Adrenal gland (tissue), 12 donors: Measurements from ENCODE around the gene CCNH. TPM values are rescaled to one million over a fixed set of nuclear protein-coding genes. Genes with fewer than 3 reads are reported as not detected.

Experiments
- DNase-seq, 7 donors: peaks; one replicate each; pipeline ENCODE4 v3.0.0-alpha.2; 2019 to 2020
- H3K27ac ChIP-seq, 5 donors: fragments of 200-600 bp; sonication (generic) in 4 of 5; 1 replicate in 3 of 5; 2 replicates in 2 of 5; pipeline versions ENCODE4 v1.5.1 to v1.8.0; 2016 to 2020; ENCODE audit warnings: mild to moderate bottlenecking in 1 of 5
- H3K27me3 ChIP-seq: fragments of 200-600 bp; 2 replicates; pipeline ENCODE4 v1.8.0; 2021
- H3K36me3 ChIP-seq, 2 donors: fragments of 200-600 bp; replicated peaks in 1 of 2; 1 replicate in 1 of 2; 2 replicates in 1 of 2; pipeline versions ENCODE4 v1.5.1 to v1.8.0; 2018 to 2022
- H3K4me1 ChIP-seq, 2 donors: fragments of 200-600 bp; replicated peaks in 1 of 2; 1 replicate in 1 of 2; 2 replicates in 1 of 2; pipeline versions ENCODE4 v1.5.1 to v1.8.0; 2018 to 2021
- H3K4me3 ChIP-seq, 4 donors: fragments of 200-600 bp; sonication (generic) in 3 of 4; one replicate each; pipeline ENCODE4 v1.5.1; 2016 to 2018
- H3K9me3 ChIP-seq, 3 donors: fragments of 200-600 bp; sonication (generic) in 1 of 3; replicated peaks in 1 of 3; 1 replicate in 2 of 3; 2 replicates in 1 of 3; pipeline versions ENCODE4 v1.5.1 to v1.8.0; 2016 to 2021
- POLR2A ChIP-seq, 2 donors: fragments of 450-650 bp; IDR thresholded peaks; one replicate each; pipeline ENCODE4 v1.6.1; 2017; ENCODE audit warnings: antibody characterized with exemption in 2 of 2, mild to moderate bottlenecking in 2 of 2, moderate library complexity in 1 of 2
- WGBS, 4 donors: extraction: QIAGEN DNeasy Blood & Tissue Kit in 2 of 4; methylation state at CpG; one replicate each; pipeline versions ENCODE4 v1.1.5 to v1.1.7; 2013 to 2017; 5-methylcytosine and 5-hydroxymethylcytosine counted together
- intact Hi-C, 2 donors: fragments of 100-400 bp; cut with DNase I; formaldehyde crosslinking; loops; one replicate each; pipeline versions ENCODE4 v1.14.1 to v1.15.0; 2022 to 2023
- polyA plus RNA-seq, 3 donors: library from polyadenylated mRNA; stranded (reverse); fragments of 200-250 nt in 2 of 3; fragments of 350-450 nt in 1 of 3; fragmentation: Illumina TruSeq in 1 of 3; extraction: RNeasy Lipid Tissue Mini Kit (QIAGEN cat#74804) in 1 of 3; gene quantifications; one replicate each; pipeline ENCODE4 v1.2.3, GENCODE V29; 2013 to 2014
- total RNA-seq, 9 donors: library from RNA; depleted of rRNA in 4 of 9; stranded (reverse); fragments of >200 nt in 4 of 9; fragments of 120-200 nt in 1 of 9; fragmentation: NEBNext Ultra II Directional in 1 of 9; extraction: Animal tissue kit (Norgen Biotek cat#: 25700) in 1 of 9; gene quantifications; one replicate each; pipeline versions ENCODE4 v1.1.0 to v1.2.4, GENCODE V29; 2013 to 2023
- TF ChIP-seq, protein P1 (sequence below), 6 experiments: fragments of 450-650 bp in 4 of 6; fragments of 200-600 bp in 2 of 6; sonication (generic) in 1 of 6; IDR thresholded peaks; 1 replicate in 5 of 6; 2 replicates in 1 of 6; pipeline versions ENCODE4 v1.5.1 to v1.8.0; 2016 to 2021; ENCODE audit warnings: antibody characterized with exemption in 6 of 6, mild to moderate bottlenecking in 2 of 6, moderate library complexity in 1 of 6
- donor health status: healthy with polysubstance abuse.
- donor health status: Bipolar disorder and iron deficiency.
- donor health status: DM: yes; HTN: yes; CAD: no.
- donor health status: DM: no; HTN: no; CAD: no.
- donor health status: DM: no; HTN: no; CAD: no.
- donor health status: DM: yes; HTN: yes; CAD: no.

CCNH gene
- total and polyA plus RNA-seq, 12 donors: 33.9 to 125 (median 43.6) TPM

DNA sequence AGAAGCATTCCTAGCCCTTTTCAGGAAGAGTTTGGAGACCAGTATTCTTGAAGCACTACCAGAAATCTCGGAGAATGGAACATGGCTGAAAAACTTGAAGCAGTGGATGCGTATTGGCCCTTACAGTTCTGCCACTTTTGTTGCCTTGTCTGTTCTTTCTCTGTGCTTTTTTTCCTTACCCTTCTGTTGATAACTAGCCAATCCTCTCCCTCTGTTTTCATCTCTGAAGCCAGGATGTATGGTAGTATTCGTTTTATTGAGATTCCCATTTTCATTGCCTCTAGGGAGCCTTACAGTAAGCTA, 564 bp upstream of the CCNH start:
- 58 to 66% (median 64%) methylated on average over 3 of the region's 3 CpGs for WGBS, 4 donors
- Histone ChIP-seq H3K27me3 (no peaks in the 10 kb centered on the region), H3K27ac (peak overlapping the region; percentile 54 to 99 (median 97)), H3K36me3 (peaks cover 0 to 22% of the 10 kb centered on the region in 2 donors), H3K4me3 (peak overlapping the region in 2 of 4 donors; percentile 83 to 87), H3K4me1 (peaks cover 6 to 14% of the 10 kb centered on the region in 2 donors), H3K9me3 (no peaks in the 10 kb centered on the region)
- intact Hi-C loops: no loop called here
- TF ChIP-seq, protein P1, sequence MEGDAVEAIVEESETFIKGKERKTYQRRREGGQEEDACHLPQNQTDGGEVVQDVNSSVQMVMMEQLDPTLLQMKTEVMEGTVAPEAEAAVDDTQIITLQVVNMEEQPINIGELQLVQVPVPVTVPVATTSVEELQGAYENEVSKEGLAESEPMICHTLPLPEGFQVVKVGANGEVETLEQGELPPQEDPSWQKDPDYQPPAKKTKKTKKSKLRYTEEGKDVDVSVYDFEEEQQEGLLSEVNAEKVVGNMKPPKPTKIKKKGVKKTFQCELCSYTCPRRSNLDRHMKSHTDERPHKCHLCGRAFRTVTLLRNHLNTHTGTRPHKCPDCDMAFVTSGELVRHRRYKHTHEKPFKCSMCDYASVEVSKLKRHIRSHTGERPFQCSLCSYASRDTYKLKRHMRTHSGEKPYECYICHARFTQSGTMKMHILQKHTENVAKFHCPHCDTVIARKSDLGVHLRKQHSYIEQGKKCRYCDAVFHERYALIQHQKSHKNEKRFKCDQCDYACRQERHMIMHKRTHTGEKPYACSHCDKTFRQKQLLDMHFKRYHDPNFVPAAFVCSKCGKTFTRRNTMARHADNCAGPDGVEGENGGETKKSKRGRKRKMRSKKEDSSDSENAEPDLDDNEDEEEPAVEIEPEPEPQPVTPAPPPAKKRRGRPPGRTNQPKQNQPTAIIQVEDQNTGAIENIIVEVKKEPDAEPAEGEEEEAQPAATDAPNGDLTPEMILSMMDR (IDR thresholded peaks at IDR 0.05): no peak
- TF ChIP-seq POLR2A (IDR thresholded peaks at IDR 0.05): no peak
- DNase-seq: no peak

DNA sequence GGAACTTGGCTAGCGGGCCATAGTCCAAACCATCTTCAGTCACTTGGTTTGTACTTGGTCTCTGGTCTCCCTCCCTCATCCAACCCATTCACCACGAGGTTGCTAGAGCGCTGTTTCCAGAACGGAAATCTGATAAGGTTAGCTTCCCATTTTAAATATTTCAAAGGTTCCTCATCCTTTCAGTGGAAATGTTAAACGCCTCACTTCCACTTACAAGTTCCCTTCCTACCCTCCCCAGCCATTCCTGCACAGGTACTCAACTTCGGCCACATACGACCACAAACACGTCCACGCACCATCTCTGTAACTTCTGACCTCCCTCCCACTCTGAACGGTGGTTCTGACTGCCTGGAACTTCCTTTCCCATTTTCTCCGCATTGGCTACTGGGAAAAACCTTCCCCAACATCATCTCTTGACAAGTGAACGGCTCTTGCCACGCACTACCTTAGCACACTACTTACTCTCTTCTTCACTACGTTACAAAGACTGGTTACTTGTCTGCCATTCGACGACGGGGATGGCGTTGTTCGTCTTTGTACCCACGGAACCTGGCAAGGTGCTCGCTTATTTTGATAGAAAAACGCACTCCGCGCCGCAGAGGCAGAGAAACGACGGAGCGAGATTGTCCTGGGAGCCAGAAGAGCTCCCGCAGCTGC, 629 bp downstream of the CCNH start:
- peaks cover 0 to 33% of the 10 kb centered on the region in 2 donors for H3K36me3 ChIP-seq
- H3K9me3 ChIP-seq: no peaks in the 10 kb centered on the region
- H3K4me3 ChIP-seq: peak overlapping the region; percentile 19 to 87 (median 58)
- intact Hi-C loops: no loop called here
- no peaks in the 10 kb centered on the region for H3K27me3 ChIP-seq
- peak overlapping the region; percentile 96 to 99 (median 97) for H3K27ac ChIP-seq
- WGBS, 4 donors: 0 to 2% (median 0%) methylated on average over 26 to 29 of the region's 29 CpGs
- TF ChIP-seq POLR2A (IDR thresholded peaks at IDR 0.05): no peak
- TF ChIP-seq, protein P1 (IDR thresholded peaks at IDR 0.05): peak in 1 of 6 experiments; percentile 4
- DNase-seq: peak; percentile 25 to 64 (median 43)
- H3K4me1 ChIP-seq: peaks cover 6 to 14% of the 10 kb centered on the region in 2 donors

DNA sequence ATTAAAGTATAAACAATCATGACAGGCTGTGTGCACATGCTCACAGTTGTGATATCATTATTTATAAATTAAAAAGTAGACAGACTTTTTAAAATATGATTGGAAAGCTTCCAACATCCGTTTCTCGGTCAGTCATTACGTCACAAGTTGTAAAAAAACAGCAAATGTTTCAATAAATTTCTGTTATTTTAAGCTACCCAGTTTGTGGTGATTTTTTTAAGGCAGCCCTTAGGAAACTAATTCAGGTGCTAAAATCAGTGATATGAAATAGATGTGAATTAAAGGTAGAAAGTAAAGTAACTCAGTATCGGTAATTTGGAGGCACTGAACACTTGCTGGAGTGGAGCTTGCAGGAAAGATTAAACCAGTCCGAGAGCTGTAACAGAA, 1.2 kb downstream of the CCNH start:
- no peaks in the 10 kb centered on the region for H3K9me3 ChIP-seq
- intact Hi-C loops: no loop called here
- DNase-seq: no peak
- H3K27ac ChIP-seq: peak overlapping the region in 4 of 5 donors; percentile 96 to 99 (median 97)
- peak overlapping the region in 2 of 4 donors; percentile 83 to 87 for H3K4me3 ChIP-seq
- H3K27me3 ChIP-seq: no peaks in the 10 kb centered on the region
- no peak for TF ChIP-seq POLR2A (IDR thresholded peaks at IDR 0.05)
- 4 to 12% (median 7%) methylated on average over 5 of the region's 5 CpGs for WGBS, 4 donors
- peaks cover 6 to 14% of the 10 kb centered on the region in 2 donors for H3K4me1 ChIP-seq
- peaks cover 0 to 38% of the 10 kb centered on the region in 2 donors for H3K36me3 ChIP-seq

DNA sequence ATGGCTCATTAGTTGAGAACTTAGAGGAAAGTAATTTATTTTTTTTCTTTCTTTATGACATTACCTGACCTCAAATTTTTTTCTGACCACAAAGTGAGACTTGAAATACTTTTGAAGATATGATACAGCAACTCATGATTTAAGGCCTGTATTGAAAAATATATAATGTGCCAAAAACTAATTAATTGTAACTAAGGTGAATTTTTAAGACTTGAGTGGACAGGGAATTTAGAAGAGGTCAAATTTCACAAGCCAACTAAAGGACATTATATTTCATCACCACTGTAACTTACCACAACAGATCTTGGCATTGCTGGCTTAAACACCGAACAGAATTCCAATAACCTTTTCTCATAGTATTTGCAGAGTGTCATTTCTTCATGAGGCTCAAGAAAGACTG, 1.8 kb downstream of the CCNH start:
- H3K4me3 ChIP-seq: peak overlapping the region in 1 of 4 donors; percentile 87
- WGBS, 4 donors: 61 to 74% (median 72%) methylated on average over 1 of the region's 1 CpG
- intact Hi-C loops: no loop called here
- peak overlapping the region in 2 of 5 donors; percentile 96 to 97 for H3K27ac ChIP-seq
- no peak for DNase-seq
- H3K27me3 ChIP-seq: no peaks in the 10 kb centered on the region
- no peaks in the 10 kb centered on the region for H3K9me3 ChIP-seq
- no peak for TF ChIP-seq POLR2A (IDR thresholded peaks at IDR 0.05)
- TF ChIP-seq, protein P1 (IDR thresholded peaks at IDR 0.05): no peak
- H3K36me3 ChIP-seq: peaks cover 0 to 45% of the 10 kb centered on the region in 2 donors
- H3K4me1 ChIP-seq: peaks cover 6 to 14% of the 10 kb centered on the region in 2 donors

DNA sequence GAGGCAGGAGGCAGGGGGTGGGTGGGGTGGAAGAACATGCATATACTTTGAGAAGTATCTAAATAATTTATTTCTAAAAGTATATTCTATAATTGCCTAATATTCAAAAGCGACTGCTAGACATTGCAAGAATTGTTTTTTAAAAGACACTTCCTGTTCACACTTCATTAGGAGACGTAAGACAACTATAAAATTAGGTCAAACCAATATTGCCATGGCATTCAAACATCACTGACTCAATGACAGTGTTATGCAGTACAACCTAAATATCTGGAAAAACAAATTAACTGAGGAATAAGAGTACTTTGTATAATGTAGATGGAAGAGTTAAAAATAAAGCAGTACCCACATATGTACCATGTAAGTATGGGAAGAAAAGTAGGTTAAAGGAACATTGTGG, 4.5 kb downstream of the CCNH start:
- no peak overlapping the region for H3K4me3 ChIP-seq
- peaks cover 0 to 59% of the 10 kb centered on the region in 2 donors for H3K36me3 ChIP-seq
- TF ChIP-seq POLR2A (IDR thresholded peaks at IDR 0.05): no peak
- TF ChIP-seq, protein P1 (IDR thresholded peaks at IDR 0.05): no peak
- WGBS, 4 donors: 60 to 81% (median 75%) methylated on average over 2 of the region's 2 CpGs
- H3K27me3 ChIP-seq: no peaks in the 10 kb centered on the region
- no peak overlapping the region for H3K27ac ChIP-seq
- H3K9me3 ChIP-seq: no peaks in the 10 kb centered on the region
- no peak for DNase-seq
- intact Hi-C loops: loop anchor here in 1 of 2 donors (10.0 kb wide), 1 partner anchor 143 kb away; the partner anchor contains the start of gene RASA1
- peaks cover 6 to 14% of the 10 kb centered on the region in 2 donors for H3K4me1 ChIP-seq
